B cell (primary cell): ENCODE data around the gene GNAL. TPM values are rescaled to one million over a fixed set of nuclear protein-coding genes. Genes with fewer than 3 reads are reported as not detected.

Experiments
- ATAC-seq: fragments of 200-7000 bp; cut with Tn5 transposase; one replicate; pipeline ENCODE4 v1.10.0; 2021; ENCODE audit warnings: low read depth, mild to moderate bottlenecking, moderate number of reproducible peaks, moderate library complexity
- CTCF ChIA-PET: fragments of 350-600 bp; sonication (Branson Sonifier 250); formaldehyde crosslinking; loops from one replicate; lab custom pipeline; 2021; ENCODE audit warnings: antibody characterized with exemption, inconsistent platforms; lab: Charles Lee
- POLR2A ChIA-PET: fragments of 350-600 bp; sonication (Branson Sonifier 250); formaldehyde crosslinking; loops from one replicate; lab custom pipeline; 2021; ENCODE audit warnings: antibody characterized with exemption; lab: Charles Lee
- DNase-seq: peaks from one replicate; pipeline ENCODE4 v3.0.0; 2013
- H2AFZ ChIP-seq: 2 replicates; pipeline ENCODE4 v1.6.1; 2012; ENCODE audit warnings: mild to moderate bottlenecking, low read depth, low read length; ENCODE audit not compliant: insufficient read depth, poor library complexity, severe bottlenecking
- H3K27ac ChIP-seq, 2 donors: 1 replicate in 1 of 2; 2 replicates in 1 of 2; pipeline ENCODE4 v1.5.1; 2012 to 2013; ENCODE audit warnings: low read length in 2 of 2, mild to moderate bottlenecking in 2 of 2, moderate library complexity in 1 of 2
- H3K27me3 ChIP-seq, 4 experiments: fragments of 200-600 bp in 1 of 4; sonication (generic) in 1 of 4; replicated peaks in 1 of 4; 1 replicate in 2 of 4; 2 replicates in 2 of 4; pipeline versions ENCODE4 v1.6.1 to v1.7.0; 2013 to 2016; ENCODE audit warnings: low read length in 3 of 4, mild to moderate bottlenecking in 2 of 4, mixed read lengths in 1 of 4, moderate library complexity in 1 of 4; ENCODE audit not compliant: insufficient read depth in 4 of 4, control insufficient read depth in 3 of 4; ENCODE audit errors: control extremely low read depth in 1 of 4
- H3K36me3 ChIP-seq, 2 experiments: replicated peaks in 1 of 2; 1 replicate in 1 of 2; 2 replicates in 1 of 2; pipeline versions ENCODE4 v1.6.1 to v1.7.1; 2013; ENCODE audit warnings: low read length in 1 of 2; ENCODE audit not compliant: insufficient read depth in 2 of 2, control insufficient read depth in 1 of 2; ENCODE audit errors: control extremely low read depth in 1 of 2, extremely low read depth in 1 of 2
- H3K4me1 ChIP-seq, 2 donors: fragments of 200-600 bp in 1 of 2; sonication (generic) in 1 of 2; 1 replicate in 1 of 2; 2 replicates in 1 of 2; pipeline versions ENCODE4 v1.5.1 to v1.6.1; 2013 to 2017; ENCODE audit warnings: low read length in 2 of 2; ENCODE audit not compliant: control insufficient read depth in 2 of 2, insufficient read depth in 2 of 2
- H3K4me2 ChIP-seq: replicated peaks from 2 replicates; pipeline ENCODE3; 2012; ENCODE audit warnings: mild to moderate bottlenecking, low read depth, low read length; ENCODE audit not compliant: poor library complexity, severe bottlenecking
- H3K4me3 ChIP-seq, 5 experiments: fragments of 200-600 bp in 1 of 5; sonication (generic) in 1 of 5; 1 replicate in 3 of 5; 2 replicates in 2 of 5; pipeline versions ENCODE4 v1.5.1 to v1.7.0; 2011 to 2016; ENCODE audit warnings: low read length in 4 of 5, mild to moderate bottlenecking in 4 of 5, low read depth in 2 of 5, control low read depth in 1 of 5, moderate library complexity in 1 of 5; ENCODE audit not compliant: insufficient read depth in 1 of 5; ENCODE audit errors: control extremely low read depth in 1 of 5, extremely low read depth in 1 of 5
- H3K79me2 ChIP-seq: fragments of 200-600 bp; sonication (generic); one replicate; pipeline ENCODE4 v1.6.0; 2016; ENCODE audit warnings: low read length; ENCODE audit not compliant: control insufficient read depth, insufficient read depth
- H3K9ac ChIP-seq: fragments of 200-600 bp; sonication (generic); 2 replicates; pipeline ENCODE4 v1.6.1; 2017; ENCODE audit warnings: mild to moderate bottlenecking, low read length, moderate library complexity
- H3K9me3 ChIP-seq, 3 donors: one replicate each; pipeline versions ENCODE4 v1.6.1 to v1.7.1; 2013; ENCODE audit warnings: low read length in 2 of 3; ENCODE audit not compliant: control insufficient read depth in 2 of 3, insufficient read depth in 1 of 3; ENCODE audit errors: control extremely low read depth in 1 of 3
- H4K20me1 ChIP-seq: 2 replicates; pipeline ENCODE4 v1.6.0; 2012; ENCODE audit warnings: mild to moderate bottlenecking, low read length; ENCODE audit not compliant: insufficient read depth, control insufficient read depth, poor library complexity, severe bottlenecking
- H3K27ac Mint-ChIP-seq: one replicate; pipeline ENCODE4 v1.8.0; 2021; ENCODE audit warnings: mixed read lengths
- H3K27me3 Mint-ChIP-seq: one replicate; pipeline ENCODE4 v1.8.0; 2021; ENCODE audit warnings: mixed read lengths
- H3K4me1 Mint-ChIP-seq: one replicate; pipeline ENCODE4 v1.8.0; 2021; ENCODE audit warnings: mixed read lengths
- H3K4me3 Mint-ChIP-seq: one replicate; pipeline ENCODE4 v1.8.0; 2021; ENCODE audit warnings: mixed read lengths
- H3K9me3 Mint-ChIP-seq: one replicate; pipeline ENCODE4 v1.8.0; 2022; ENCODE audit warnings: mixed read lengths; ENCODE audit not compliant: insufficient read depth
- CTCF ChIP-seq: fragments of 200-600 bp; IDR thresholded peaks from one replicate; pipeline ENCODE4 v1.8.0; 2022; ENCODE audit warnings: antibody characterized with exemption, mild to moderate bottlenecking
- EZH2 ChIP-seq: IDR thresholded peaks from 2 replicates; pipeline ENCODE4 v1.6.1; 2012; ENCODE audit warnings: borderline replicate concordance, low read depth, mild to moderate bottlenecking, moderate library complexity, low read length; ENCODE audit not compliant: insufficient read depth, poor library complexity, severe bottlenecking
- WGBS: methylation state at CpG from one replicate; pipeline ENCODE4 v1.1.5; 2013; ENCODE audit warnings: missing lambda C conversion rate; ENCODE audit not compliant: insufficient coverage; 5-methylcytosine and 5-hydroxymethylcytosine counted together
- intact Hi-C: fragments of 100-400 bp; cut with micrococcal nuclease; formaldehyde crosslinking; loops from one replicate; pipeline ENCODE4 v1.10.0; 2022
- polyA plus RNA-seq: library from polyadenylated mRNA; depleted of rRNA; stranded (reverse); fragments of >200 nt; gene quantifications from 2 replicates; pipeline ENCODE4 v1.2.3, GENCODE V29; 2012
- total RNA-seq, 2 donors: library from RNA; stranded (reverse); fragments of 120-200 nt in 1 of 2; gene quantifications; 1 replicate in 1 of 2; 2 replicates in 1 of 2; pipeline versions ENCODE4 v1.2.3 to v1.2.4, GENCODE V29; 2013 to 2022

The GNAL gene
- total and polyA plus RNA-seq, 2 donors (not counting 1 experiment from before 2014, with no cell fraction given): 0.01 to 0.12 TPM

GRCh38 chr18:11857177-11857887 lies 168.3 kb downstream of the GNAL start:
- DNase-seq (no peak), ATAC-seq (no peak)
- H3K79me2 ChIP-seq: peaks cover 14% of the 10 kb centered on the region
- CTCF ChIA-PET: no interaction called here
- H3K27ac ChIP-seq: no peak overlapping the region
- H3K27ac Mint-ChIP-seq: no peak overlapping the region
- no peak overlapping the region for H3K4me2 ChIP-seq
- WGBS: 66% methylated on average over 10 of the region's 11 CpGs
- no peaks in the 10 kb centered on the region for H3K27me3 ChIP-seq
- H2AFZ ChIP-seq: no peak overlapping the region
- H3K4me1 ChIP-seq: peaks cover 13 to 14% of the 10 kb centered on the region in 2 donors
- peaks cover 0 to 13% of the 10 kb centered on the region in 2 experiments for H3K36me3 ChIP-seq
- H3K4me3 ChIP-seq: no peak overlapping the region
- intact Hi-C loops: no loop called here
- no peak overlapping the region for H3K9ac ChIP-seq
- peaks cover 10% of the 10 kb centered on the region for H4K20me1 ChIP-seq
- H3K4me1 Mint-ChIP-seq: peaks cover 18% of the 10 kb centered on the region
- no peaks in the 10 kb centered on the region for H3K9me3 Mint-ChIP-seq
- H3K27me3 Mint-ChIP-seq: no peaks in the 10 kb centered on the region
- no peaks in the 10 kb centered on the region for H3K9me3 ChIP-seq
- no peak overlapping the region for H3K4me3 Mint-ChIP-seq
- no peak for TF ChIP-seq CTCF
- no peak for TF ChIP-seq EZH2
- POLR2A ChIA-PET: no interaction called here

GRCh38 chr18:11859282-11859830 lies 170.3 kb downstream of the GNAL start:
- no peak for TF ChIP-seq CTCF
- no peak for TF ChIP-seq EZH2
- no peaks in the 10 kb centered on the region for H3K27me3 ChIP-seq
- H3K9ac ChIP-seq: no peak overlapping the region
- no peak for DNase-seq
- H3K9me3 ChIP-seq: no peaks in the 10 kb centered on the region
- no peak overlapping the region for H3K27ac Mint-ChIP-seq
- H3K4me1 Mint-ChIP-seq: peaks cover 6% of the 10 kb centered on the region
- H3K4me3 ChIP-seq: no peak overlapping the region
- no peaks in the 10 kb centered on the region for H4K20me1 ChIP-seq
- no peaks in the 10 kb centered on the region for H3K79me2 ChIP-seq
- no peaks in the 10 kb centered on the region for H3K9me3 Mint-ChIP-seq
- 100% methylated on average over 4 of the region's 7 CpGs for WGBS
- H3K27me3 Mint-ChIP-seq: no peaks in the 10 kb centered on the region
- no peak for ATAC-seq
- intact Hi-C loops: no loop called here
- no peak overlapping the region for H3K4me2 ChIP-seq
- H2AFZ ChIP-seq: no peak overlapping the region
- POLR2A ChIA-PET: no interaction called here
- CTCF ChIA-PET: no interaction called here
- no peak overlapping the region for H3K4me3 Mint-ChIP-seq
- no peak overlapping the region for H3K27ac ChIP-seq
- no peaks in the 10 kb centered on the region for H3K4me1 ChIP-seq
- H3K36me3 ChIP-seq: peaks cover 0 to 6% of the 10 kb centered on the region in 2 experiments
